SJSA1 (cell line): ENCODE results near the gene PITRM1. TPM values are rescaled to one million over a fixed set of nuclear protein-coding genes. Genes with fewer than 3 reads are reported as not detected.
A peak's percentile ranks its signal among the peaks of the same experiment; 100 is the strongest.

Experiments
- DNase-seq, 2 experiments: peaks; one replicate each; pipeline ENCODE4 v3.0.0-alpha.2; 2015 to 2020; ENCODE audit warnings: low spot score in 2 of 2, low read depth in 1 of 2
- H3K27ac ChIP-seq: fragments of 250-450 bp; sonication (Bioruptor Pico); 2 replicates; pipeline ENCODE4 v1.5.1; 2020; ENCODE audit warnings: mild to moderate bottlenecking, moderate library complexity
- H3K27me3 ChIP-seq: fragments of 250-450 bp; sonication (Bioruptor Pico); replicated peaks from 2 replicates; pipeline ENCODE4 v1.5.1; 2020; ENCODE audit warnings: mild to moderate bottlenecking, moderate library complexity
- H3K36me3 ChIP-seq: fragments of 250-450 bp; sonication (Bioruptor Pico); 2 replicates; pipeline ENCODE4 v1.5.1; 2020; ENCODE audit warnings: mild to moderate bottlenecking
- H3K4me1 ChIP-seq: fragments of 250-450 bp; sonication (Bioruptor Pico); replicated peaks from 2 replicates; pipeline ENCODE4 v1.6.1; 2021; ENCODE audit warnings: mild to moderate bottlenecking
- H3K4me3 ChIP-seq: fragments of 250-450 bp; sonication (Bioruptor Pico); 2 replicates; pipeline ENCODE4 v1.5.1; 2020; ENCODE audit warnings: mild to moderate bottlenecking
- H3K9me3 ChIP-seq: fragments of 250-450 bp; sonication (Bioruptor Pico); replicated peaks from 2 replicates; pipeline ENCODE4 v1.5.1; 2020; ENCODE audit warnings: mild to moderate bottlenecking
- total RNA-seq: library from RNA; depleted of rRNA; stranded (reverse); fragments of >200 nt; shearing (Covaris generic); gene quantifications from 2 replicates; pipeline ENCODE4 v1.2.3, GENCODE V29; 2014

PITRM1 gene
- total RNA-seq, 1 experiment from 2014 or later, result 72.8 TPM

DNA sequence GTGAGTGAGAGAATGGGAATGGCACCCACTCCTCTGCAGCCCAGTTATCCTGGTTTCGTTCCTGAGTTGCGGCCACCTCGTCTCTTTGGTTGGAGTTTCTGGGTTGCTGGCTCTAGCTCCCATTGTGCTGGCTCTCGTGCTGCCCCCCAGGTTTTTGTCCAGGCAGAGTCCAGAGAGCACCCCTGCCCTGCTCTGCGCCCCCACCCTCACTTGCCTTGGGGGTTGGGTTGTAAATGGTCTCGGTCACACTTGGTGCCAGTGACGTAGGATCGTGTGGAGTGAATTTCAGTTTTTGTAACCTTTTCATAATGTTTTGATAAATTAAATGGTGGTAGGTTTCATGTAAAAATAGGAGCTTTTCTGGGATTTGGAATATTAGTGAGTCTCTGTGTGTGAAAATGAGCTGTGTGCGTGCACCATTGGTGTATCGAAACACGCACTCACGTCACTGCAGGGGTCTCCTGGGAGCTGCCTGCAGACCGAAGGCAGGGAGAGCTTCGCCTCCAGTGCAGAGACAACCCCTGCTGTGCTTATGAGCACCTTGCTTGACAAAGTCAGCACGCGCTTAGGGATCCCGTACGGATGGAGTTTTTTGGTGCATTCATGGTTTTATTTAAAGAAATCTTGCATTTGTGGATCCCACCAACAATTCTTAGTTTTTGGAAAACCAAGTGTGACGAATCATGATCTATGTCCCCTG is 72.3 kb downstream of the PITRM1 start:
- peaks cover 47% of the 10 kb centered on the region for H3K4me1 ChIP-seq
- H3K27ac ChIP-seq, result no peak overlapping the region
- peaks cover 76% of the 10 kb centered on the region for H3K36me3 ChIP-seq
- H3K4me3 ChIP-seq, result no peak overlapping the region
- no peak for DNase-seq
- no peaks in the 10 kb centered on the region for H3K27me3 ChIP-seq
- no peaks in the 10 kb centered on the region for H3K9me3 ChIP-seq

DNA sequence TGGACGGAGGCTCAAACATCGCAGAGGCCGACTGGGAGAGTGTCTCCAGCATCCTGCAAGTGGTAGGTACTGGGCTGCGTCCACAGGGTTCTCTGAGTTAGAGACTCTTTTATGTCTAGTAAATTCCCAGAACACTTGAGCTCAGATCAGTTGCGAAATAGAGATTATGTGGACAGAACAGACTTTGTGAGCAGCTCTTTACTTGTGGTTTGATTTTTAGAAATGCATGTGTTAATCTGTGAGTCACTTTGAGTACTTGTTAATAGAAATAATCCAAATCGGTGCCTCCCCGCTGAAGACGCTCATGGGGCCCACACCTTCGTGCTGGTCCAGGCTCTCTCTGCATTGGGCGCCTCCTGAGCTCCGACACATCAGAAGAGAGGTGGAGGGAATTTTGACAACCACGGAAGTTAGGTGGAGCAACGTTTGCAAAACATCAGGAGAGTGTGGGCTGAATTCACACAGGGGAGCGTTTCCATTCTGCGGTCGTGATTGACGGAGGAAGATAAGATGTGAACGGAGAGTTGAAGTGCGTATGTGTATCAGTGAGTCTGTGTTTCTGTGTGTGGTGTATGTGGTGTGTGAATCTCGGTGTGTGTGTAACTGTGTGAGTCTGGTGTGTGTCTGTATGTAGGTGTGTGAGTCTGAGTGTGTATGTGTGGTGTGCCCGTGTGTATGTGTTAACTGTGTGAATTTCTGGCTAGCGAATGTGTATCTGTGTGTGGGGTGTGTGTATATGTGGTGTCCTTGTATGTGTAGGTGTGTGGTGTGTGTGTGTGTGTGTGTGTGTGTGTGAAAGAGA is 73.1 kb downstream of the PITRM1 start:
- DNase-seq, result no peak
- Histone ChIP-seq H3K36me3 (peaks cover 69% of the 10 kb centered on the region), H3K27me3 (no peaks in the 10 kb centered on the region), H3K4me3 (no peak overlapping the region), H3K9me3 (no peaks in the 10 kb centered on the region), H3K27ac (no peak overlapping the region), H3K4me1 (peaks cover 54% of the 10 kb centered on the region)

DNA sequence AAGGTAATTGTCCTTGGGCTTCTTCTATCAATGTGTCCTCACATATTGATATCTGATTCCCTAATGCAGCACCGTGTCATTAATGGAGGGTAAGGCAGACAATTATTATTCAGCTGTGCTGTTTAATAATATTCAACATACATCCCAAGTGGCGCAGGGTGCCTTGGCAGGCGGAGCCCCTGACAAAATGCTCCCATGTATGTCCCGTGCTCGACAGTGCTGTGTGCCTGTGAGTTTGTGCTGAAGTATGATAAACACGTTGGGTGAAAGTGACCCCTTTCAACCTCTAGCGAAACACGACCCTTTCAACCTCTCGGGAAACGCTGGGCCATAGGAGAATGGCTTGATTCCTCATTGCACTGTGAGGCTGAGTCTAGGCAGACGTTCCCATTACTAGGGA is 73.9 kb downstream of the PITRM1 start:
- no peak overlapping the region for H3K4me3 ChIP-seq
- no peaks in the 10 kb centered on the region for H3K27me3 ChIP-seq
- peaks cover 67% of the 10 kb centered on the region for H3K36me3 ChIP-seq
- no peak for DNase-seq
- no peaks in the 10 kb centered on the region for H3K9me3 ChIP-seq
- H3K27ac ChIP-seq, result no peak overlapping the region
- H3K4me1 ChIP-seq, result peaks cover 61% of the 10 kb centered on the region

DNA sequence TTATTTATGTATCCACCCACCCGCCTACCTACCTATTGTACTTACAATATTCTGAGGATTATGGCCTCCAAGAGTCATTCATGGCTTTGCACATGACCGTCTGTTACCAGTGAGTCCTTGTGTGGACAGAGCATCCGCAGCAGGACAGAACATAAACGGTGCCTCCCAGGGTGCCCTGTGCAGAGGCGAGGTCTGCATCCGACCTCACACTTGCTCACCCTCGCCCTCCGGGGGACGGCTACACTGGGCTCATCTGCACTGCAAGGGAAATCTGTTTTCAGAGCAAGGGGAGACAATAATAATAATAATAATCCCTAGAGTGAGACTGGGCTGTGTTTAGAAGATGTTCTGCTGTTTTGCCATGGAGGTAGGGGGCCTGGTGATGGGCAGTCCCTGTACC is 75.4 kb downstream of the PITRM1 start:
- peaks cover 61% of the 10 kb centered on the region for H3K36me3 ChIP-seq
- no peak overlapping the region for H3K4me3 ChIP-seq
- H3K9me3 ChIP-seq, result no peaks in the 10 kb centered on the region
- no peaks in the 10 kb centered on the region for H3K27me3 ChIP-seq
- DNase-seq, result no peak
- H3K27ac ChIP-seq, result peak overlapping the region; percentile 49
- peaks cover 59% of the 10 kb centered on the region for H3K4me1 ChIP-seq

DNA sequence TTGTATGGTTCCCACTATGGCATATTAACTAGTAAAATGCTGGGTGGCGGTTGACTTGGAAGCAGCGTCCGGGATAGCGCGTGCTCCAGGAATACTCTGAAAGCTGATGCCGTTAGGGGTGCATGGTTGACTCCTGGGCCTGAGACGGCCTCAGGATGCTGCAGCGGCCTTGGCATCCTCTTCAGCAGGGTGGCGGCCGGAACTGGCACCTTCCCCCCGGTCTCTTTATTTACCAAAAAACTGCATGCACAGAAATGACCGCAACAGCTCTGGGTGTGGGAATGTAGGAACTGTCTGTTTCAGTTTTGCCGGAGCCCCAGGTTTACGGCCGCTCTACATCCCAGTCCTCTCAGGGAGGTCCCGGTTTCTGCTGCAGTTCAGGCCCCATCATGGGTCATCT is 76.4 kb downstream of the PITRM1 start:
- Histone ChIP-seq H3K9me3 (no peaks in the 10 kb centered on the region), H3K4me1 (peaks cover 63% of the 10 kb centered on the region), H3K27me3 (no peaks in the 10 kb centered on the region), H3K4me3 (peak overlapping the region; percentile 13), H3K36me3 (peaks cover 61% of the 10 kb centered on the region), H3K27ac (peak overlapping the region; percentile 97)
- peak; percentile 77 to 84 for DNase-seq

DNA sequence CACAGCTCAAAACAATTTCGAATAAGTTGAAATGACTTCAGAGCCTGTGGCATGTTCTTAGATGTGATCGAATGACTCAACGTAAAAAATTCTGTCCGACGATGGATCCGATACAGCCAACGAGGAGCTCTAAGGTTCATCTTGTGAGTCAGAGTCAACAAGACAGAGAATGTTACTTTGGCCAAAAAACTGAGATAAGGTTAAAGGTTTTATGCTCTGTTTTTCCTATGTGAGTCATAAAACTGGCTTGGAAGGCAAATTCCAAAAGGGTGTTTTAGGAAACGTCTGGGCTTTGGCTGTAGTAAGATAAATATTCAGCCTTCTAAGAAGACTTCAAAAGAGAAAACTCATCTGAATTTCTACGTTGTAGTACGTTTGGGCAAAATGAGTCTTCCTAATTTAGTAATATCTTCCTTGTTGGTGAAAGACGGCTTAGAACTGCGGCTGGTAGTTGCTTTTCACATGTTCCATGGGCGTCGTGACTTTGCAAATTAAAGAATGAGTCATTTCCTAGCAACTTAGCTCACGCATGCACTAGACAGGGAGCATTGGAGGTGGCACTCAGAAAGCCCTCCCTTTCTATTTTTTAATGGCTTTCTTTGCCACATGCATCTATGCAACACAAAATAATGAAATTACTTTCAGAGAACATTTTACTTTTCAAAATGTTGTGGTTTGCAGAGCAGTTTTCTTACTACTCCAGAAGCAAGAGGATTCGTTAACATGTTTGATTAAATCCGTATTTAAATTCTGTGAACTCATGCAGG is 77.0 kb downstream of the PITRM1 start:
- peak; percentile 87 to 98 for DNase-seq
- H3K4me3 ChIP-seq, result peak overlapping the region; percentile 13; the same call in 1 of the 2 replicates
- H3K9me3 ChIP-seq, result no peaks in the 10 kb centered on the region
- H3K27me3 ChIP-seq, result no peaks in the 10 kb centered on the region
- peak overlapping the region; percentile 97 for H3K27ac ChIP-seq
- H3K36me3 ChIP-seq, result peaks cover 61% of the 10 kb centered on the region
- H3K4me1 ChIP-seq, result peaks cover 69% of the 10 kb centered on the region

DNA sequence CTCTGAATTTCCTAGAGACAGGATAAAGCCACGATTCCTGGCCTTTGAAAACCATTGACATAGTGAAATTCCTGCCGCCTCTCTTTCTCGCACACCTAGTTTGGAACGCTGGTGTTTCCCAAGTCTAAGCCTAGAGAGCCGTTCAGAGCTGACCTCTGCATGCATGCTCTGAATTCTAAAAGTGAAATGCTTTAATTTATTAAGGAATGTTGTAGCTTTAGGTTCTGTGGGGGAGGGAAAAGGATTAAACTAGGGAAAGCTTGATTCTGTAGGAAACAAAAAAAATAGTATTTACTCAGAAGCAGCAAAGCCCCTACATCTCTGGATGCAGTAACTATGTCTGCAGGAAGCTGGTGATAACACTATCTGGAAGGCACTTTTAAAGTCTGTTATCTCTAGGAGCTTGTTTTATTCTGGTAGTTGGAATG is 78.0 kb downstream of the PITRM1 start:
- Histone ChIP-seq H3K4me1 (peaks cover 77% of the 10 kb centered on the region), H3K36me3 (peaks cover 61% of the 10 kb centered on the region), H3K9me3 (no peaks in the 10 kb centered on the region), H3K27me3 (no peaks in the 10 kb centered on the region), H3K27ac (peak overlapping the region; percentile 97), H3K4me3 (peak overlapping the region; percentile 0; the same call in 1 of the 2 replicates)
- DNase-seq, result no peak

DNA sequence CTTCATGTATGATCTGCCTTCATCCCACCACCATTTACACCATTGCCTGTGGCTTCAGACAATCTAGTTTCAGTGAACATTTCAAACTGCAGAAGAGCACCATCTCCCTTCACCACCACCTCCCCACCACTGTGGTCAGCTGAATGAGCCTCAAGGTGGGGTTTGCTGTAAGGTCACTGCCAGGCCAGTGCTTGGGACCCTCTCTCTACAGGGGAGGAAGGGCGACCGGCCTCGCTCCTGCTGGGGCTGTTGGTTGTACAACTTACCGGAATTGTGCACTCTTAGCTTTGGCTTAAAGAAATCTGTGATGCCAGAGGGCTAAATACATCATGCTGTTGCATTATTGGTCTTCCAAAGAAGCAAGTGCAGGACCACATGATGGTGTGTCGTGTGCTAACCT is 78.6 kb downstream of the PITRM1 start:
- DNase-seq, result no peak
- Histone ChIP-seq H3K9me3 (no peaks in the 10 kb centered on the region), H3K4me1 (peaks cover 77% of the 10 kb centered on the region), H3K4me3 (no peak overlapping the region), H3K27ac (peak overlapping the region; percentile 97), H3K27me3 (no peaks in the 10 kb centered on the region), H3K36me3 (peaks cover 58% of the 10 kb centered on the region)

DNA sequence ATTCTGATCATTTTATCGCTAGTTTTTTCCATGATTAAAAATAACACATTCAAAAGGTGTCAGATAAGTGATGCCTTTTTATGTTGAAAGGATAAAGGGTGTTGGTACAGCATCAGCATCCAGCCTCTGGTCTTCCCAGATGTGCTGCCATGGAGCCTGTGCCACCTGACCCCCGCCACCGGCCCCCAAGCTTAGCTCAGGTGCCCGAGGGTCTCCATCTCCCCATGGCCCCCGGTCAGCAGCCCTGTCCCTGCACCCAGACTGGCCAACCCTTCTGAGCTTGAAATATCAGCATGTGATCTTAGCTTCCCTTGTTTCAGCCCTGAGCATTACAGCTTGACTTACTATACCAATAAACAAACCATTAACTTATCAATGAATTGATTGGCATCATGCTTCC is 80.7 kb downstream of the PITRM1 start:
- Histone ChIP-seq H3K27ac (0 out of 2 replicates have a peak overlapping the region, but pooled peaks have one; percentile 68), H3K9me3 (no peaks in the 10 kb centered on the region), H3K36me3 (peaks cover 58% of the 10 kb centered on the region), H3K27me3 (no peaks in the 10 kb centered on the region), H3K4me3 (no peak overlapping the region), H3K4me1 (peaks cover 72% of the 10 kb centered on the region)
- DNase-seq, result no peak

DNA sequence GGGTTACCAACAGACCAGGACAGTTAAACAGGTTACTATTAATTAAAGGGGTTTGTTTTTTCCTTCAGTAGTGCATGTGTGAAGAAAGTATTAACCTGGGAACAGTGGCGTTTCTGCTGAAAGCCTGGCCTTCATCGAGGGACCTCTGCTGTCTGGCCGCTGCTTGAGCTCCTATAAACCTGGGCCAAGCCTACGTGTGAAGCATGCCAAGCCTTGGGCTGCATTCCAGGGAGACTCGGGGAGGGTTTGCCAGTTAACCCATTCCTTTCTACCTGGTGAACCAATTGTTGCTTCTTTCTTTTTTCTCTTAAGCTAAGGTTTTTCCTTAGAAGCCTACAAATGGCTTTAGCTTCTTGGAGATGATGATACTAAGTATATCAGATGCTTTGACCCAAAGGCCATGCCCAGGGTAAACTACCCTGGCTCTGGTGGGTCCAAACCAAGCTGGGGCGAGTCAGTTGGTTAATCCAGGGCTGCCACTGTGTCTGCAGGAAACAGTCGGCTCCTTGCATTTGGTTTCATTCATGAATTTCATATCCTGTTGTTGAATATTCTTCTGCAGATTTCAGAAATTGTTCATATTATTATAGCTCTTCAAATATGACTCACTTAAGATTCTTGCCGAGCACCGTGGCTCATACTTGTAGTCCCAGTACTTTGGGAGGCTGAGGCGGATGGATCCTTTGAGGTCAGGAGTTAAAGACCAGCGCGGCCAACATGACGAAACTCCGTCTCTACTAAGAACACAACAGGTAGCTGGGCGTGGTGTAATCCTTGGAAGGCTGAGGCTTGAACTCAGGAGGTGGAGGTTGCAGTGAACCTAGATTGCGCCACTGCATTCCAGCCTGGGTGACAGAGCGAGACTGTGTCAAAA is 81.4 kb downstream of the PITRM1 start:
- Histone ChIP-seq H3K9me3 (no peaks in the 10 kb centered on the region), H3K36me3 (peaks cover 63% of the 10 kb centered on the region), H3K4me3 (no peak overlapping the region), H3K27me3 (no peaks in the 10 kb centered on the region), H3K4me1 (peaks cover 75% of the 10 kb centered on the region), H3K27ac (peak overlapping the region; percentile 68)
- peak in 1 of 2 experiments; percentile 54 for DNase-seq

DNA sequence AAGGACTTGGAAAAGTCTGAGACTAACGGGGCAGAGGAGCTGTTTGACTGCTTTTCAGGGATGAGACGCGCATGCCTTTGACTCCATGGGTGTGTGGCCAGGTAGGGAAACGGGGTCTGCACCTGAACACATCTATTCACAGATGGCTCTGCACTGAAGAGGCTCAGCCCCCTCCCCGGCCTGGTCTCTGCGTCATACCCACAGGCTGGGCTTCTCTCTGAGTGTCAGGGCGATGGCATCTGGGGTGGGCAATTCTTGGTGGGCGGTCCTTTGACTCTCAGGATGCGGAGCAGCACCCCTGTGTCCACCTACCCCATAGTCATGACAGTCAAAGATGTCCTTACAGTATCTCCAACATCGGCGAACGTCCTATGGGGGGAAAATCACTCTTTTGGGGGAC is 82.2 kb downstream of the PITRM1 start:
- Histone ChIP-seq H3K4me3 (no peak overlapping the region), H3K27me3 (no peaks in the 10 kb centered on the region), H3K4me1 (peaks cover 73% of the 10 kb centered on the region), H3K27ac (peak overlapping the region; percentile 68), H3K36me3 (peaks cover 67% of the 10 kb centered on the region), H3K9me3 (no peaks in the 10 kb centered on the region)
- no peak for DNase-seq
